ENCODE measurements around the gene UBE3D. TPM values are rescaled to one million over a fixed set of nuclear protein-coding genes. Genes with fewer than 3 reads are reported as not detected.
"Not testable (repeated sequence)": the region's sequence is repeated elsewhere in the genome, so short reads cannot be mapped to it uniquely, and the experiment has no call there.

The UBE3D gene
- total RNA-seq, 4 donors from 2014 or later: 8.9 to 20.5 (median 13.1) TPM

GRCh38 chr6:82904860-82905259 lies 160.8 kb downstream of the UBE3D start:
- TF ChIP-seq POLR2A (IDR thresholded peaks at IDR 0.05): no peak
- no peak for TF ChIP-seq CTCF (IDR thresholded peaks at IDR 0.05)
- H3K36me3 ChIP-seq: no peaks in the 10 kb centered on the region
- H3K27me3 ChIP-seq: no peaks in the 10 kb centered on the region
- no peaks in the 10 kb centered on the region for H3K9me3 ChIP-seq
- intact Hi-C loops (cut with DNase I; ENCODE audit: low total_unique reads): no loop called here
- no peaks in the 10 kb centered on the region for H3K4me1 ChIP-seq
- H3K27ac ChIP-seq: no peak overlapping the region
- H3K4me3 ChIP-seq: no peak overlapping the region
- no peak for DNase-seq

DNA sequence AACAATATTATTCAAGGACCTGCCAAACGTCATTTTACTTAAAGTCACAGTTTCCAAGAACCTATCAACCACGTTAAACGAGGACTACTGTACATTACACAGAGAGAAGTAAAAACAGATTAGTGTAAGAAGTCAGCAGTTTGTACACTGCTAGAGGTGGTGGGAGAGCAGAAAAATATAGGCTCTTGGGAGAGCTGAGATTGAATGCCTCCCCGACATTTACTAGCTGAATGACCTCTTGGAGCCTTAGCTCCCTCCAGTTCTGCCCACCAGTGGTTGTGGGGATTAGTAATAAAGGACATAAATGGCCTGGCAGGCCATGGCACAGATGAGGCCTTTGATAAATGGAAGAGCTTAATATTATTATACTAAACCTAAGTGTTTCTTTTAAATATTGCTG lies 161.4 kb downstream of the UBE3D start:
- no peak for DNase-seq
- no peaks in the 10 kb centered on the region for H3K9me3 ChIP-seq
- no peaks in the 10 kb centered on the region for H3K4me1 ChIP-seq
- H3K4me3 ChIP-seq: no peak overlapping the region
- H3K27ac ChIP-seq: no peak overlapping the region
- intact Hi-C loops (cut with DNase I; ENCODE audit: low total_unique reads): no loop called here
- no peaks in the 10 kb centered on the region for H3K36me3 ChIP-seq
- TF ChIP-seq CTCF (IDR thresholded peaks at IDR 0.05) (no peak), POLR2A (IDR thresholded peaks at IDR 0.05) (no peak)
- H3K27me3 ChIP-seq: no peaks in the 10 kb centered on the region

DNA sequence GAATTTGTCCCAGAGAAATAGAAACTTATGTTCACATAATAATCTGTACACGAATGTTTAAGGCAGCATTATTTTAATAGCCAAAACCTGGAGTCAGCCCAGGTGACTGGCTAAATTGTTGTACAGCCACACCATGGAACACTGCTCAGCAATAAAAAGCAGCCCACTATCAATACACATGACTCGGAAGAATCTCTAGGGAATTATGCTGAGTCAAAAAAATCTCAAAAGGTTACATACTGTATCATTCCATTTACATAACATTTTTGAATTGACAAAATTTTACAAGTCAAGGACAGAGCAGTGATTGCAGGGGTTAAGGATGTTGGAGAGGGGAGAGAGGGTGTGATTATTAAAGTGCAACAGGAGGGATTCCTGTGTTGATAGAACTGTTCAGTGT lies 163.4 kb downstream of the UBE3D start:
- intact Hi-C loops (cut with DNase I; ENCODE audit: low total_unique reads): no loop called here
- no peaks in the 10 kb centered on the region for H3K36me3 ChIP-seq

GRCh38 chr6:82894653-82895259 lies 170.9 kb downstream of the UBE3D start:
- H3K27ac ChIP-seq: no peak overlapping the region
- no peaks in the 10 kb centered on the region for H3K9me3 ChIP-seq
- TF ChIP-seq POLR2A (IDR thresholded peaks at IDR 0.05): no peak
- no peak for TF ChIP-seq CTCF (IDR thresholded peaks at IDR 0.05)
- no peaks in the 10 kb centered on the region for H3K36me3 ChIP-seq
- no peak for DNase-seq
- intact Hi-C loops (cut with DNase I; ENCODE audit: low total_unique reads): no loop called here
- no peaks in the 10 kb centered on the region for H3K27me3 ChIP-seq
- no peak overlapping the region for H3K4me3 ChIP-seq
- no peaks in the 10 kb centered on the region for H3K4me1 ChIP-seq

More for the DNA sequence above, 163.4 kb downstream of the UBE3D start:
- Histone ChIP-seq H3K27me3 (no peaks in the 10 kb centered on the region), H3K27ac (no peak overlapping the region), H3K4me3 (no peak overlapping the region), H3K9me3 (no peaks in the 10 kb centered on the region), H3K4me1 (no peaks in the 10 kb centered on the region)
- no peak for DNase-seq
- no peak for TF ChIP-seq CTCF (IDR thresholded peaks at IDR 0.05)
- no peak for TF ChIP-seq POLR2A (IDR thresholded peaks at IDR 0.05)

DNA sequence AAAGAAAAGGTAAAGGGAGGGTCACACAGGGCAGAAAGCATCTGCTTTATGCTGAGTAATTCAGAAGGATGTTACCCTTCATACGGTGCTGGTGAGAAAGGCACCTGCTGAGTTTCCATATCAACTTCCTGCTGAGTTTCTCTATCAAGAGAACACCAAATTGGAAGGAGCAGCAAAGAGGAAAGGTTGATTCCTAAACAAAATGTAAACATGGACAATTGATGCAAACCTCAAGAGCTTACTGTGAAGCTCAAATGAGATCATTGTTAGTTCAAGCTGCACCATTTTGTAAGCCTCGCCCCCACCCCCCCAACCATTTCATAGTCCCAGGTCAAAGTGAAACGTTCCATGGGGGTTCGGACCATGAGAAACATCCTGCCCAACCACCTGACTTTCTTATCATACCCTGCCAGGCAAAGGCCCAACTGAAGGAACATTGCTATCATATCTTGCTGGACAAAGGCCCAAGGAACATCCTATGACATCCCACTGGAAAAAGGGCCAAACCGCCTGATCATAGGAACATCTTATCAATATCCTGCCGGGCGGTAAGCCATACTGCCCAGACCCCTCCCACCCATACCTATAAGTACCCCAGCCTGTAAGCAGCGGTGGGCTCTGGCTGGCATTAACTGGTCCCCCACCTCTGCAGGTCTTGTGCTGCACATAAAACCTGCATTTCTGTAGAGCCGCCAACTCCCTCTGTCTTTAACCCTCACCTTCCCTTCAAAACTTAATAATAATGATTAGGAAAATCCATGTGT lies 171.6 kb downstream of the UBE3D start:
- TF ChIP-seq CTCF (IDR thresholded peaks at IDR 0.05) (no peak), POLR2A (IDR thresholded peaks at IDR 0.05) (no peak)
- intact Hi-C loops (cut with DNase I; ENCODE audit: low total_unique reads): no loop called here

DNA sequence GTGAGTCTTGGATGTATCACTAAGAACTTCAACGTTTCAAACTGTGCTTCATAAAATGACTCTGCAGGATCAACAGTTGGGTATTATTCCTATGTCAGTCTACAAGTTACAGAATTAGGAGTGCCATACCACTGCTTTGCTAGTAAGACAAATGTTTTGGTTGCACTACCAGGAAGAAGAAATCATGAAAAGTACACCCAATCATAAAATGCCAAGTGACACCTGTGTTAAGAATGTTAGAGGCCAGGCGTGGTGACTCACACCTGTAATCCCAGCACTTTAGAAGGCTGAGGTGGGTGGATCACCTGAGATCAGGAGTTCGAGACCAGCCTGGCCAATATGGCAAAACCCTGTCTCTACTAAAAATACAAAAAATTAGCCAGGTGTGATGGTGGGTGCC lies 174.1 kb downstream of the UBE3D start:
- H3K4me1 ChIP-seq; DNase-seq; H3K9me3 ChIP-seq; H3K4me3 ChIP-seq; H3K27me3 ChIP-seq; H3K27ac ChIP-seq; H3K36me3 ChIP-seq; intact Hi-C loops (cut with DNase I; ENCODE audit: low total_unique reads): not testable (repeated sequence)

More for the DNA sequence above, 171.6 kb downstream of the UBE3D start:
- Histone ChIP-seq H3K4me1 (no peaks in the 10 kb centered on the region), H3K27me3 (no peaks in the 10 kb centered on the region), H3K27ac (no peak overlapping the region), H3K9me3 (no peaks in the 10 kb centered on the region), H3K4me3 (no peak overlapping the region), H3K36me3 (no peaks in the 10 kb centered on the region)
- no peak for DNase-seq

Measured in uterus (tissue), 4 donors.